ENCODE data around the gene GPR42. TPM values are rescaled to one million over a fixed set of nuclear protein-coding genes. Genes with fewer than 3 reads are reported as not detected.

GPR42 gene
- total RNA-seq, 1 experiment from 2014 or later = not detected

DNA sequence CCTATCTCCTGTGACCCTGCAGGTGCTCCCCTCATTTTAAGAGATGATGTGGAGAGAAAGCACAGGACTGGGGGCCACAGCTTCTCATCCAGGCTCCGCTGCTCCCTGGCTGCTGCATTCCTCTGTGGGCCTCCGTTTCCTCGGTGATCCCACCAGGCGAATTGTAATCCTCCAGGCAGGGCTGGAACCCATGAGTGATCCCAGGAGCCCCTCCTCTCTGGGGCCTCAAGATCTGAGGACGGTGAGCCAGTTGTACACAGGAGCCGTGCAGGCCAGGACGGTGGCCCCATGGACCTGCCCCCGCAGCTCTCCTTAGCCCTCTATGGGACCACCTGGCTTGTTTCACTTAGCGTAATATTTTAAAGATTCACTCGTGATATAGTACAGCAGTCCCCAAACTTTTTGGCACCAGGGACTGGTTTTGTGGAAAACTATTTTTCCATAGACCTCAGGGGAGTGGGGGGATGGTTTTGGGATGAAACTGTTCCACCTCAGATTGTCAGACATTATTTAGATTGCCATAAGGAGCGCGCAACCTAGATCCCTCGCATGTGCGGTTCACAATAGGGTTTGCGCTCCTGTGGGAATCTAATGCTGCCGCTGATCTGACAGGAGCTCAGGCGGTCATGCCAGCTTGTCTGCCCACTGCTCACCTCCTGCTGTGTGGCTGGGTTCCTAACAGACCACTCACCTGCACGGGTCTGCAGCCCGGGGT is 7.0 kb upstream of the GPR42 start:
- CTCF ChIA-PET = no interaction called here
- Histone ChIP-seq H4K20me1 (ENCODE audit: insufficient read depth) (no peaks in the 10 kb centered on the region), H3K4me3 (replicated peaks in 1 of 2; ENCODE audit: low read depth in 1 of 2, low read length in 2 of 2) (no peak overlapping the region), H3K27me3 (ENCODE audit: insufficient read depth, low read length) (peaks cover 3% of the 10 kb centered on the region), H3K27ac (ENCODE audit: low read depth, low read length) (no peak overlapping the region), H3K9me3 (ENCODE audit: control insufficient read depth in 1 of 2, insufficient read depth in 1 of 2, low read depth in 1 of 2, low read length in 2 of 2) (no peaks in the 10 kb centered on the region), H2AFZ (ENCODE audit: low read depth, low read length, poor library complexity, severe bottlenecking) (no peak overlapping the region), H3K4me2 (ENCODE audit: low read length) (no peak overlapping the region), H3K9me2 (ENCODE audit: insufficient read depth) (no peaks in the 10 kb centered on the region), H3K9ac (ENCODE audit: low read length) (no peak overlapping the region), H3K36me3 (ENCODE audit: control insufficient read depth in 1 of 2, insufficient read depth in 2 of 2, low read length in 2 of 2) (no peaks in the 10 kb centered on the region), H3K4me1 (ENCODE audit: control insufficient read depth in 1 of 2, insufficient read depth in 2 of 2, low read length in 2 of 2) (no peaks in the 10 kb centered on the region), H3K79me2 (ENCODE audit: insufficient read depth, low read length) (no peaks in the 10 kb centered on the region)
- TF ChIP-seq ELF1 (IDR thresholded peaks at IDR 0.05; ENCODE audit: borderline replicate concordance, low read depth) = no peak
- no peak for TF ChIP-seq EZH2phosphoT487 (IDR thresholded peaks at IDR 0.05; ENCODE audit: borderline replicate concordance)
- TF ChIP-seq CEBPB (IDR thresholded peaks at IDR 0.05; ENCODE audit: low read depth) = no peak
- no peak for TF ChIP-seq EZH2 (IDR thresholded peaks at IDR 0.05)
- TF ChIP-seq, protein P1, sequence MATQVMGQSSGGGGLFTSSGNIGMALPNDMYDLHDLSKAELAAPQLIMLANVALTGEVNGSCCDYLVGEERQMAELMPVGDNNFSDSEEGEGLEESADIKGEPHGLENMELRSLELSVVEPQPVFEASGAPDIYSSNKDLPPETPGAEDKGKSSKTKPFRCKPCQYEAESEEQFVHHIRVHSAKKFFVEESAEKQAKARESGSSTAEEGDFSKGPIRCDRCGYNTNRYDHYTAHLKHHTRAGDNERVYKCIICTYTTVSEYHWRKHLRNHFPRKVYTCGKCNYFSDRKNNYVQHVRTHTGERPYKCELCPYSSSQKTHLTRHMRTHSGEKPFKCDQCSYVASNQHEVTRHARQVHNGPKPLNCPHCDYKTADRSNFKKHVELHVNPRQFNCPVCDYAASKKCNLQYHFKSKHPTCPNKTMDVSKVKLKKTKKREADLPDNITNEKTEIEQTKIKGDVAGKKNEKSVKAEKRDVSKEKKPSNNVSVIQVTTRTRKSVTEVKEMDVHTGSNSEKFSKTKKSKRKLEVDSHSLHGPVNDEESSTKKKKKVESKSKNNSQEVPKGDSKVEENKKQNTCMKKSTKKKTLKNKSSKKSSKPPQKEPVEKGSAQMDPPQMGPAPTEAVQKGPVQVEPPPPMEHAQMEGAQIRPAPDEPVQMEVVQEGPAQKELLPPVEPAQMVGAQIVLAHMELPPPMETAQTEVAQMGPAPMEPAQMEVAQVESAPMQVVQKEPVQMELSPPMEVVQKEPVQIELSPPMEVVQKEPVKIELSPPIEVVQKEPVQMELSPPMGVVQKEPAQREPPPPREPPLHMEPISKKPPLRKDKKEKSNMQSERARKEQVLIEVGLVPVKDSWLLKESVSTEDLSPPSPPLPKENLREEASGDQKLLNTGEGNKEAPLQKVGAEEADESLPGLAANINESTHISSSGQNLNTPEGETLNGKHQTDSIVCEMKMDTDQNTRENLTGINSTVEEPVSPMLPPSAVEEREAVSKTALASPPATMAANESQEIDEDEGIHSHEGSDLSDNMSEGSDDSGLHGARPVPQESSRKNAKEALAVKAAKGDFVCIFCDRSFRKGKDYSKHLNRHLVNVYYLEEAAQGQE (IDR thresholded peaks at IDR 0.05; ENCODE audit: low read depth) = no peak
- no peak for TF ChIP-seq RAD21 (IDR thresholded peaks at IDR 0.05; ENCODE audit: low read depth)
- no peak for TF ChIP-seq POLR2AphosphoS5 (IDR thresholded peaks at IDR 0.05; ENCODE audit: low read depth, low read length)
- no peak for TF ChIP-seq SRF (IDR thresholded peaks at IDR 0.05; ENCODE audit: low read depth)
- no peak for TF ChIP-seq TCF7L2 (IDR thresholded peaks at IDR 0.05; ENCODE audit: borderline replicate concordance, extremely low read depth, insufficient read depth, insufficient read length)
- TF ChIP-seq CBX3 (IDR thresholded peaks at IDR 0.05; ENCODE audit: low read depth) = no peak
- no peak for TF ChIP-seq ZFX (IDR thresholded peaks at IDR 0.05)
- no peak for TF ChIP-seq POLR2A (IDR thresholded peaks at IDR 0.05; ENCODE audit: borderline replicate concordance, extremely low read depth, insufficient read depth, insufficient read length)
- TF ChIP-seq SIN3A (IDR thresholded peaks at IDR 0.05; ENCODE audit: low read depth) = no peak
- TF ChIP-seq FOSL1 (IDR thresholded peaks at IDR 0.05; ENCODE audit: low read depth) = no peak
- TF ChIP-seq, protein P2, sequence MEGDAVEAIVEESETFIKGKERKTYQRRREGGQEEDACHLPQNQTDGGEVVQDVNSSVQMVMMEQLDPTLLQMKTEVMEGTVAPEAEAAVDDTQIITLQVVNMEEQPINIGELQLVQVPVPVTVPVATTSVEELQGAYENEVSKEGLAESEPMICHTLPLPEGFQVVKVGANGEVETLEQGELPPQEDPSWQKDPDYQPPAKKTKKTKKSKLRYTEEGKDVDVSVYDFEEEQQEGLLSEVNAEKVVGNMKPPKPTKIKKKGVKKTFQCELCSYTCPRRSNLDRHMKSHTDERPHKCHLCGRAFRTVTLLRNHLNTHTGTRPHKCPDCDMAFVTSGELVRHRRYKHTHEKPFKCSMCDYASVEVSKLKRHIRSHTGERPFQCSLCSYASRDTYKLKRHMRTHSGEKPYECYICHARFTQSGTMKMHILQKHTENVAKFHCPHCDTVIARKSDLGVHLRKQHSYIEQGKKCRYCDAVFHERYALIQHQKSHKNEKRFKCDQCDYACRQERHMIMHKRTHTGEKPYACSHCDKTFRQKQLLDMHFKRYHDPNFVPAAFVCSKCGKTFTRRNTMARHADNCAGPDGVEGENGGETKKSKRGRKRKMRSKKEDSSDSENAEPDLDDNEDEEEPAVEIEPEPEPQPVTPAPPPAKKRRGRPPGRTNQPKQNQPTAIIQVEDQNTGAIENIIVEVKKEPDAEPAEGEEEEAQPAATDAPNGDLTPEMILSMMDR (IDR thresholded peaks at IDR 0.05 in 2 of 3, conservative IDR thresholded peaks at IDR 0.05 in 1 of 3; ENCODE audit: borderline replicate concordance in 1 of 3, insufficient read depth in 1 of 3, low read depth in 2 of 3, low read length in 2 of 3) = no peak
- TF ChIP-seq YY1 (IDR thresholded peaks at IDR 0.05; ENCODE audit: extremely low read depth, insufficient replicate concordance, low read depth, low read length) = no peak
- no peak for TF ChIP-seq EGR1 (IDR thresholded peaks at IDR 0.05; ENCODE audit: low read depth)
- no peak for TF ChIP-seq SP1 (IDR thresholded peaks at IDR 0.05; ENCODE audit: low read depth)
- TF ChIP-seq, protein P3, sequence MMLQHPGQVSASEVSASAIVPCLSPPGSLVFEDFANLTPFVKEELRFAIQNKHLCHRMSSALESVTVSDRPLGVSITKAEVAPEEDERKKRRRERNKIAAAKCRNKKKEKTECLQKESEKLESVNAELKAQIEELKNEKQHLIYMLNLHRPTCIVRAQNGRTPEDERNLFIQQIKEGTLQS (IDR thresholded peaks at IDR 0.05) = no peak
- BruUV-seq (replicated peaks) = no TSS peak
- RAD21 ChIA-PET (ENCODE audit: low non-redundant PET in 1 of 2, low total read pairs in 2 of 2, uncharacterized antibody in 2 of 2, unreplicated experiment in 2 of 2) = no interaction called here
- POLR2A ChIA-PET = no interaction called here
- intact Hi-C loops (cut with micrococcal nuclease) = no loop called here
- no peak for ATAC-seq
- DNase-seq (ENCODE audit: low read depth, low spot score) = no peak
